ENCODE data around the gene GPR27.
A peak's percentile ranks its signal among the peaks of the same experiment; 100 is the strongest.

Gene GPR27

DNA sequence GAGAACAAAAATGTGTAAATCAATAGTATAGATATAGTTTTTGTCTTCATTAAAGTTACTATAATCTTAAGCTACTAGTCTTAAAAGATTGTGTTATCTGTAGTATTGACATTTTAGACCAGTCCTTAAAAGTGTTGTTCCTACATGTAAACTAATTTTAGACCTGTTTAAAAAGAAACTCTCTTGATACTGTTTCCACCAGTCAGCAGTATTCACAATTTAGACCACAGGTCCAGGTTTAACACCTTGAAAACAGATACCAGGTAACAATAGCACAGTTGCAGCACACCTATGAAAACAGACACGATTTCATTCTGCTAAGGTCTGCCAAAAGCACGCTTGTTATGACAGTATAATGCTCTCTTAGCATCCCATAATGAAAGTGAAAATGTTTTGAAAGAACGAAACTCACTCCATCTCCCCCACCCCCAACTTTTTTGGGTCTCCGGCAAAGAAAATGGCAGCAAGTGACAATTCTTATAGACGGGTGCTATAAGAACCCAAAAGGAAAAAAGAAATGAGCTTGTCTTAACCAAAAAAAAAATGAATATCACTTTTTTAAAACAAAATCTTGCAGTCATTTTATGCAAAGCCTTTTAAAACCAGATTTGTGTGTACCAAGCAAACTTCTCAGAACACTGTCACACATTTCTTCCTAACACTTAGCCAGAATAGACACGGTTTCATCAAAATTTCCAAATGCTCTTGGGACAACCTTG lies 30.0 kb upstream of the GPR27 start:
- no peak overlapping the region for H3K4me3 ChIP-seq (ENCODE audit: low read length)
- DNase-seq (ENCODE audit: low read depth) = no peak
- TF ChIP-seq, protein P1, sequence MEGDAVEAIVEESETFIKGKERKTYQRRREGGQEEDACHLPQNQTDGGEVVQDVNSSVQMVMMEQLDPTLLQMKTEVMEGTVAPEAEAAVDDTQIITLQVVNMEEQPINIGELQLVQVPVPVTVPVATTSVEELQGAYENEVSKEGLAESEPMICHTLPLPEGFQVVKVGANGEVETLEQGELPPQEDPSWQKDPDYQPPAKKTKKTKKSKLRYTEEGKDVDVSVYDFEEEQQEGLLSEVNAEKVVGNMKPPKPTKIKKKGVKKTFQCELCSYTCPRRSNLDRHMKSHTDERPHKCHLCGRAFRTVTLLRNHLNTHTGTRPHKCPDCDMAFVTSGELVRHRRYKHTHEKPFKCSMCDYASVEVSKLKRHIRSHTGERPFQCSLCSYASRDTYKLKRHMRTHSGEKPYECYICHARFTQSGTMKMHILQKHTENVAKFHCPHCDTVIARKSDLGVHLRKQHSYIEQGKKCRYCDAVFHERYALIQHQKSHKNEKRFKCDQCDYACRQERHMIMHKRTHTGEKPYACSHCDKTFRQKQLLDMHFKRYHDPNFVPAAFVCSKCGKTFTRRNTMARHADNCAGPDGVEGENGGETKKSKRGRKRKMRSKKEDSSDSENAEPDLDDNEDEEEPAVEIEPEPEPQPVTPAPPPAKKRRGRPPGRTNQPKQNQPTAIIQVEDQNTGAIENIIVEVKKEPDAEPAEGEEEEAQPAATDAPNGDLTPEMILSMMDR (IDR thresholded peaks at IDR 0.05; ENCODE audit: insufficient read depth, low read depth, low read length, missing control alignments) = no peak

DNA sequence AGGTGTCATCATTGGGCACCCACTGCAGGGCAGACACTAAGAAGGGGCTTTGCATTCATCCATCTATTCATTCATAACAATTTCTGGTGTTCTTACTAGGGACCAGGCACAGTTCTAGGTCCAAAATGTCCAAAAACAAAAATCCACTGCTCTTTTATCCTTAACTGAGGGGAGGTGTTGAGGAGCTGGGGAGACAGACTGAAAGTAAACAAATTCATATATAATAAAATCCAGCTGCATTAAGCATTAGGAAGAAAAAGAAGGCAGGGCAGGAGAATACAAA lies 29.5 kb upstream of the GPR27 start:
- peak overlapping the region; percentile 66 for H3K4me3 ChIP-seq (ENCODE audit: low read length)
- DNase-seq (ENCODE audit: low read depth) = no peak
- TF ChIP-seq, protein P1 (IDR thresholded peaks at IDR 0.05; ENCODE audit: insufficient read depth, low read depth, low read length, missing control alignments) = no peak

- H3K4me3 ChIP-seq (ENCODE audit: low read length) = peak overlapping the region; percentile 66
- peak; percentile 30 for DNase-seq (ENCODE audit: low read depth)
- TF ChIP-seq, protein P1 (IDR thresholded peaks at IDR 0.05; ENCODE audit: insufficient read depth, low read depth, low read length, missing control alignments) = no peak
Measured at GRCh38 chr3:71724584-71725270, 28.9 kb upstream of the GPR27 start.

DNA sequence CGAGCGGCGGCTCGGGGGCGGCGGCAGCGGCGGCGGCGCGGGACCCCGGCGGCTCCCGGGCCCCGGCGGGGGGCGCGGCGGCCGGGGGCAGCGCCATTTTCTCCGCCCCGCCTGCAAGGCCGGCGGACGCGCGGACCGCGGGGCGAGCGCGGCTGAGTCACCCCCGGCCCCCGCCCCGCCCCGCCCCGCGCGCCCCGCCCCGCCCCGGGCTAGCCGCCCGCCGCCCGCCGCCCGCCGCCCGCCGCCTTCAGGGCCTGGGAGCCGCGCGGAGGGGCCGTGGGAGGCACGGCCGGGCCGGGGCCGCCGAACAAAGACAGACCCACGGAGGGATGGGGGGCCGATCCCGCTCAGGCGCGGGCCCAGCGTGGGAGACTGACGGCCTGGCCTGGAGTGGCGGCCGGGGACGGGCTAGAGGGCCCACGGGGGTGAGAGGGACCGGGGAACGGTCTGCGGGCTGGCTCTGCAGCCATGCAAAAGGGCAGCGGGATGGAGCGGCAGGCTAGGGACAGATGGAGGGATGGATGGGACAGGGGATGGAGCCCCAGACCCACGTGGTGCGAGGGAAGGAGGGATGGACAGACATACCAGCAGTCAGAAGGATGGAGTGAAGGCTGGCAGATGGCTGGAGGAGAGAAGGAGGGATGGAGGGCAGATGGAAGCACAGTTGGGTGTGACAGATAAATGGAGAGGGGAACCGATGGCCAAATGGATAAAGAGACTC lies 28.2 kb upstream of the GPR27 start, which contains the start of gene EIF4E3:
Gene EIF4E3 (minus strand): TSS at position 132 of the 721 bp plus-strand sequence. CDS start 35 bp downstream, at position 97.
- H3K4me3 ChIP-seq (ENCODE audit: low read length) = peak within 1 kb of the TSS; percentile 66
- TF ChIP-seq, protein P1 (IDR thresholded peaks at IDR 0.05; ENCODE audit: insufficient read depth, low read depth, low read length, missing control alignments) = no peak
- peak; percentile 34 for DNase-seq (ENCODE audit: low read depth)

DNA sequence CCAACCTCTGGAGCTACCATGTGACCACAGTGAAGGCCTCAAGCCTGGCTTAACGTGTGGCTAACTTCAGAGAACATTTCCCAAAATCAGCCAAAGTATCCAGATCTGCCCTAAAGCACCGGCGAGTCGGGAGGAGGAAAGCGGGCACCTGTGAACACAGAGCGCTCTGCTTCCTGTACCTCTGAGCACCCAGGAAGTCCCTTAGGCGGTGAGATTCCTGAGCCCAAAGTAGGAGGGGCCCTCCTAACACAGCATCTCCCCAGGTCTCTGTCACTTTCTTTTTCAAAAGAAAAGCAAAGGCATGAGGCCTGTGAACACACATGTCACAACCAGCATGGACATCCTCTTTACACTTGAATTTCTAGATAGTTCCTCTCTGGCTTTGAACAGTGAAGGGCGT lies 27.5 kb upstream of the GPR27 start:
- TF ChIP-seq, protein P1 (IDR thresholded peaks at IDR 0.05; ENCODE audit: insufficient read depth, low read depth, low read length, missing control alignments) = no peak
- no peak overlapping the region for H3K4me3 ChIP-seq (ENCODE audit: low read length)
- no peak for DNase-seq (ENCODE audit: low read depth)

DNA sequence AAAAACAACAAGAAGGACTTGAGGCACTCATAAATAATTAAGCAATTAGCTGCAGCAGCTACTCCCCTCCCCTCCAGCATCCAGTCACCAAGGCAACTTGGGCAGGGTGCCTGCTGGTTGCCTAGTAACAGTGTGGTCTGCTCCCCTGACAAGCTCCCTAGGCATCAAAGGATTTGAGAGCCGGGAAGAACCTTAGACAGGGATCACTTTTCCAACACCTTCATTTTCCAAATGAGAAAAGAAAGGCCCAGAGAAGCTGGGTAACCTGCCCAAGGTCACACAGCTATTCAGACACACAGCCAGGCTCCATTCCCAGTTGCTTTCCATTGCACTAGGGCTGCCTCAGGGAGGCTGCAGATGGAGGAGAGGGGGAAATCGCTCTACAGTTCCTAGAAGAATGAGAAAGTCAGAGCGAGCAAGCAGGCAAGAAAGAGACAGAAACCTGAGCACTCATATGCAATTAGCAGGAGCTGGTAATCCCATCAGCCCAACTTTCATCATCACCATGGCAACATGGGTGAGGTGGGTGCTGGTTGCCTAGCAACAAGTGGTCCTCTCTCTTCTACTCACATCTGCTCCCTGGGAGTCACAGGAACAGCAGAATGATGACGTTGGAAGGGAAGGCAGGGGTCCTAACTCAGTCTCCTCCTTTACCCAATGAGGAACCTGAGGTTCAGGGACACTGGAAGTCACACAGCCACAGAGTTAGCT lies 24.9 kb upstream of the GPR27 start:
- no peak overlapping the region for H3K4me3 ChIP-seq (ENCODE audit: low read length)
- no peak for DNase-seq (ENCODE audit: low read depth)
- TF ChIP-seq, protein P1 (IDR thresholded peaks at IDR 0.05; ENCODE audit: insufficient read depth, low read depth, low read length, missing control alignments) = no peak

Measured in epithelial cell of esophagus (primary cell).